ENCODE data around the gene HBS1L. TPM values are rescaled to one million over a fixed set of nuclear protein-coding genes. Genes with fewer than 3 reads are reported as not detected.

HBS1L gene
- total and polyA plus RNA-seq, 2 of the 4 experiments (the other 2 are of a cell fraction), result 45.1 to 120 TPM

DNA sequence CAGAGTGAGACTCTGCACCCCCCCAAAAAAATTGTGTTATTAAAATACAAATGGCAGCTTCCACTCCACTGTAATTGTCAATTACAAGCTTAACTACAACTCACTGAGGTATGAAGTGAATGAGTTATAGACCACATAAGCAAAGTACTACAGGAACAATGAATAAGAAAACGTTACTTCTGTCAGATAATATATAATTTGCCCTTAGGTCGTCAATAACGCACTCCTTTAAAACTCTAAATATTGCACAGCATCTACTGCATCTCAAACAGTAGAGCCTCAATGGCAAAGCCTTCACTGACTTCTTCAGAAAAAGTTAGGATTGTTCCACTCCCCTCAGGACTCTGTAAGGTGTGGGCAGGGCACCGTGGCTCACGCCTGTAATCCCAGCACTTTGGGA is 2.0 kb upstream of the HBS1L start:
- Histone ChIP-seq H4K8ac (ENCODE audit: low read depth in 2 of 2, low read length in 2 of 2) (no peak overlapping the region), H3K9ac (ENCODE audit: low read depth, low read length) (no peak overlapping the region), H3K4me2 (ENCODE audit: low read depth, low read length) (no peak overlapping the region), H2AK5ac (ENCODE audit: low read depth, low read length) (no peak overlapping the region), H3K9me3 (ENCODE audit: control insufficient read depth, insufficient read depth, low read length) (no peaks in the 10 kb centered on the region), H2BK20ac (ENCODE audit: low read depth, low read length) (no peak overlapping the region), H3K4me1 (ENCODE audit: control insufficient read depth, insufficient read depth, low read length) (no peaks in the 10 kb centered on the region), H3K18ac (ENCODE audit: low read depth, low read length) (no peak overlapping the region), H3K27me3 (ENCODE audit: control insufficient read depth, insufficient read depth, low read length) (peaks cover 5% of the 10 kb centered on the region), H4K20me1 (ENCODE audit: insufficient read depth, low read length) (peaks cover 7% of the 10 kb centered on the region; the same call in 1 of the 2 replicates), H3K36me3 (ENCODE audit: control insufficient read depth, insufficient read depth, low read length) (no peaks in the 10 kb centered on the region), H3K4ac (ENCODE audit: low read depth, low read length) (no peak overlapping the region), H2AFZ (replicated peaks; ENCODE audit: low read length, poor library complexity) (no peak overlapping the region), H3K23ac (ENCODE audit: low read depth, low read length) (no peak overlapping the region), H3K4me3 (ENCODE audit: insufficient read depth, low read depth, low read length) (no peak overlapping the region), H3K9me1 (ENCODE audit: insufficient read depth, low read length) (peaks cover 2% of the 10 kb centered on the region; the same call in 1 of the 2 replicates), H4K91ac (ENCODE audit: insufficient read depth, low read depth, low read length) (no peak overlapping the region), H2BK5ac (ENCODE audit: low read depth, low read length, poor library complexity, severe bottlenecking) (no peak overlapping the region), H2BK15ac (ENCODE audit: low read depth, low read length) (no peak overlapping the region), H4K5ac (ENCODE audit: low read depth, low read length) (no peak overlapping the region), H3K14ac (replicated peaks; ENCODE audit: low read depth, low read length) (no peak overlapping the region), H2BK120ac (ENCODE audit: low read depth, low read length) (no peak overlapping the region), H3K79me1 (ENCODE audit: low read depth in 1 of 2, low read length in 2 of 2) (peaks cover 3 to 20% of the 10 kb centered on the region in 2 experiments; a peak in 2 of 4 replicates), H2AK9ac (replicated peaks; ENCODE audit: low read depth, low read length, poor library complexity) (no peak overlapping the region), H3K56ac (ENCODE audit: extremely low read depth, insufficient read depth, low read length) (no peak overlapping the region), H3K27ac (ENCODE audit: insufficient read depth, low read length) (no peak overlapping the region)
- in situ Hi-C loops (cut with MboI; ENCODE audit: low sequenced_read_pairs) (no loop called here), dilution Hi-C loops (cut with HindIII; ENCODE audit: low sequenced_read_pairs, unreplicated experiment) (no loop called here), intact Hi-C loops (cut with micrococcal nuclease) (no loop called here)
- POLR2A ChIA-PET (ENCODE audit: unreplicated experiment), result no interaction called here
- CTCF ChIA-PET, result no interaction called here
- BruUV-seq (replicated peaks), result no TSS peak
- ATAC-seq (ENCODE audit: low read depth) (no peak), DNase-seq (no peak)
- TF ChIP-seq BHLHE40 (IDR thresholded peaks at IDR 0.05; ENCODE audit: low read depth, low read length), result no peak
- TF ChIP-seq ELK1 (IDR thresholded peaks at IDR 0.05; ENCODE audit: borderline replicate concordance, low read depth, low read length), result no peak
- no peak for TF ChIP-seq FOS (IDR thresholded peaks at IDR 0.05; ENCODE audit: low read depth, low read length)
- TF ChIP-seq MXI1 (IDR thresholded peaks at IDR 0.05; ENCODE audit: borderline replicate concordance, low read depth, low read length), result no peak
- TF ChIP-seq MAZ (IDR thresholded peaks at IDR 0.05; ENCODE audit: borderline replicate concordance, low read depth, low read length), result no peak
- no peak for TF ChIP-seq RAD21 (IDR thresholded peaks at IDR 0.05; ENCODE audit: low read length)
- TF ChIP-seq RCOR1 (IDR thresholded peaks at IDR 0.05; ENCODE audit: insufficient replicate concordance, low read length), result no peak
- no peak for TF ChIP-seq SMC3 (IDR thresholded peaks at IDR 0.05; ENCODE audit: low read depth, low read length)
- no peak for TF ChIP-seq RFX5 (IDR thresholded peaks at IDR 0.05; ENCODE audit: low read depth, low read length)
- TF ChIP-seq, protein P1, sequence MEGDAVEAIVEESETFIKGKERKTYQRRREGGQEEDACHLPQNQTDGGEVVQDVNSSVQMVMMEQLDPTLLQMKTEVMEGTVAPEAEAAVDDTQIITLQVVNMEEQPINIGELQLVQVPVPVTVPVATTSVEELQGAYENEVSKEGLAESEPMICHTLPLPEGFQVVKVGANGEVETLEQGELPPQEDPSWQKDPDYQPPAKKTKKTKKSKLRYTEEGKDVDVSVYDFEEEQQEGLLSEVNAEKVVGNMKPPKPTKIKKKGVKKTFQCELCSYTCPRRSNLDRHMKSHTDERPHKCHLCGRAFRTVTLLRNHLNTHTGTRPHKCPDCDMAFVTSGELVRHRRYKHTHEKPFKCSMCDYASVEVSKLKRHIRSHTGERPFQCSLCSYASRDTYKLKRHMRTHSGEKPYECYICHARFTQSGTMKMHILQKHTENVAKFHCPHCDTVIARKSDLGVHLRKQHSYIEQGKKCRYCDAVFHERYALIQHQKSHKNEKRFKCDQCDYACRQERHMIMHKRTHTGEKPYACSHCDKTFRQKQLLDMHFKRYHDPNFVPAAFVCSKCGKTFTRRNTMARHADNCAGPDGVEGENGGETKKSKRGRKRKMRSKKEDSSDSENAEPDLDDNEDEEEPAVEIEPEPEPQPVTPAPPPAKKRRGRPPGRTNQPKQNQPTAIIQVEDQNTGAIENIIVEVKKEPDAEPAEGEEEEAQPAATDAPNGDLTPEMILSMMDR (conservative IDR thresholded peaks at IDR 0.05; ENCODE audit: low read depth, low read length), result no peak
- no peak for TF ChIP-seq CHD1 (IDR thresholded peaks at IDR 0.05; ENCODE audit: low read depth, low read length)
- no peak for TF ChIP-seq CEBPB (IDR thresholded peaks at IDR 0.05; ENCODE audit: low read depth, low read length)
- TF ChIP-seq MAFK (IDR thresholded peaks at IDR 0.05; ENCODE audit: low read depth, low read length), result no peak
- TF ChIP-seq POLR2A (IDR thresholded peaks at IDR 0.05; ENCODE audit: low read depth, low read length), result no peak
- TF ChIP-seq, protein P2, sequence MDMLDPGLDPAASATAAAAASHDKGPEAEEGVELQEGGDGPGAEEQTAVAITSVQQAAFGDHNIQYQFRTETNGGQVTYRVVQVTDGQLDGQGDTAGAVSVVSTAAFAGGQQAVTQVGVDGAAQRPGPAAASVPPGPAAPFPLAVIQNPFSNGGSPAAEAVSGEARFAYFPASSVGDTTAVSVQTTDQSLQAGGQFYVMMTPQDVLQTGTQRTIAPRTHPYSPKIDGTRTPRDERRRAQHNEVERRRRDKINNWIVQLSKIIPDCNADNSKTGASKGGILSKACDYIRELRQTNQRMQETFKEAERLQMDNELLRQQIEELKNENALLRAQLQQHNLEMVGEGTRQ (IDR thresholded peaks at IDR 0.05; ENCODE audit: low read depth, low read length), result no peak
- no peak for TF ChIP-seq NFE2L2 (IDR thresholded peaks at IDR 0.05; ENCODE audit: low read depth, low read length)
- no CpG with 5 or more reads among the region's 5 CpGs for WGBS, 2 experiments (ENCODE audit: extremely low coverage in 2 of 2, insufficient read length in 1 of 2)

Data from IMR-90 (cell line).